LNCAP (cell line): ENCODE data around the gene LRRC63.

ENCODE experiments used
- TF ChIP-seq, protein P1 (sequence below): fragments of 450-650 bp; IDR thresholded peaks from 2 replicates; pipeline ENCODE4 v1.5.1; 2017; ENCODE audit warnings: mild to moderate bottlenecking

LRRC63 gene

DNA sequence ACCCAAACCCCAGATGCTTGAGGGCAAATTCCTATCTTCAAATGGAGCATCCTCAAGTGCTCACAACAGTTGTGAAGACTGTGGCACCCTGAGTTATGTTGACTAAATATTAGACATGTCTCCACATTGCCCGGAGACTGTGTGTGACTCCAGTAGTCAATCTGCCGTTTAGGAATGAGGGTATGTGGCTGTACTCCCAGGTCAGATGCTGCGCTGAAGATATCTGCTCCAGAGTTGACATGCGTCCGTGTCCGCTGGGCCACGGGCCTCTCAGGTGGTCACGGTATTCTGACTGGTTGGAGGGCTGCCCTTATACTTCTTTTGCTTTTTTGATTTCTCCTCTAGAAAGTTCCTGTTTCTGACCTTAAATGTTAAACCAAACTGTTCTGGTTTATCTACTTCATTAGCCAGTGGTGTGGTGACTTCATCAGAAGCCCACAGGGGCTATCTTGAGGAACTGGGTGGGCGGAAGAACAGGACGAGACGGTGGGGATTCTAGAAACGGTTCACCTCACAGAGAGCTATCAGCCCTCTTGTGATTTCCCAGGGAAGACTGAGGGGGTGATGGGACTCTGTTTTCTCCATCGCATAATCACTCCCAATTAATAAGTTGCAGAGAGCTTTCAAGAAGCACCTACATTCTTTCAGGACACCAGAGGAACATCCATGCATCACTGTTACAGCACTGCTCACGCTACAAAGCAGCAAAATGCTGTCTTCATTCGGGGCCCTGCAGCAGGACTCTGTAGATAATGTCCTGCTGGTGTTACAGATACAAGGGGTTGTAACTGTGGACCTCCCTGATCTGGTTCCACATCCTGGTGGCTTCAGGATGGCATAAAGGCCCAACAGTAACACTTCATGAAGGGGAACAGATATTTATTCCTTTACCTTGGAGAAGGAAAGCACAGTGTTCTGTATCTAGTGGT, 28.4 kb upstream of the LRRC63 start:
- TF ChIP-seq, protein P1, sequence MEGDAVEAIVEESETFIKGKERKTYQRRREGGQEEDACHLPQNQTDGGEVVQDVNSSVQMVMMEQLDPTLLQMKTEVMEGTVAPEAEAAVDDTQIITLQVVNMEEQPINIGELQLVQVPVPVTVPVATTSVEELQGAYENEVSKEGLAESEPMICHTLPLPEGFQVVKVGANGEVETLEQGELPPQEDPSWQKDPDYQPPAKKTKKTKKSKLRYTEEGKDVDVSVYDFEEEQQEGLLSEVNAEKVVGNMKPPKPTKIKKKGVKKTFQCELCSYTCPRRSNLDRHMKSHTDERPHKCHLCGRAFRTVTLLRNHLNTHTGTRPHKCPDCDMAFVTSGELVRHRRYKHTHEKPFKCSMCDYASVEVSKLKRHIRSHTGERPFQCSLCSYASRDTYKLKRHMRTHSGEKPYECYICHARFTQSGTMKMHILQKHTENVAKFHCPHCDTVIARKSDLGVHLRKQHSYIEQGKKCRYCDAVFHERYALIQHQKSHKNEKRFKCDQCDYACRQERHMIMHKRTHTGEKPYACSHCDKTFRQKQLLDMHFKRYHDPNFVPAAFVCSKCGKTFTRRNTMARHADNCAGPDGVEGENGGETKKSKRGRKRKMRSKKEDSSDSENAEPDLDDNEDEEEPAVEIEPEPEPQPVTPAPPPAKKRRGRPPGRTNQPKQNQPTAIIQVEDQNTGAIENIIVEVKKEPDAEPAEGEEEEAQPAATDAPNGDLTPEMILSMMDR = no peak

DNA sequence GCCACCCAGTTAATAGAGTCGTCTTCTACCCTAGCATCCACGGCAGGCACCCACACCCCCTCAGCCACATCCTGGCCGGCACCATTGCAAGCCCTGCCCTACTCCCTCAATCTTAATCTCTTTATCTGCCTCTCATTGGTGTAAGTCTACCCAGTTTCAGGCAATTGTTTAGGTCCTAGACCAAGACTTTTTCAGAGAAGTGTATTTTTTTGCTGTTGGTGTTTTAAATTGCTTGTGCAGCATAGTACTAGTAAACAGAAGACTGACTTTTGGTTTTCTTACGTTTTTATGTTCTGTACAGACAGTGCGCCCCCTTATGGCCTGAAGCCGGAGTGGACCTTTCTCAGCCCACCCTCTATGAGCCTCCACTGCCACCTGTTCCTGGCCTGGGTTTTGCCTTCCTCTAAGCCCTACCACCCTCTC, 27.4 kb upstream of the LRRC63 start:
- TF ChIP-seq, protein P1 = peak; percentile 36; the same call in 1 of the 2 replicates

DNA sequence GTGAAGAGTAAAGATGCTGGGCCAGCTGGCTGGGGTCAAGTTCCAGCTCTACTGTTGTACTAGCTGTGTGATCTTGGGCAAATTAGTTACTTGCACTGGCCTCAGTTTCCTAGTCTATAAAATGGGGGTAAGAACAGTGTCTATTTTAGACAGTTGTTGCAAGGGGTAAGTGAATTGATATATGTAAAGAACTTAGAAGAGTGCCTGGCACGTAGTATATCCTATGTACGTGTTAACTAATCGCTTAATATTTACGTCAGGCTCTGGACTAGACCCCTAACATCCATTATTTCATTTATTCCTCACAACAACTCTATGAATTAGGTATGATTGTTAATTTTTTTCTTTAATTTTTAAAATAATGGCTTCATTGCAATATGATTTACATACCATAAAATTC, 26.1 kb upstream of the LRRC63 start:
- TF ChIP-seq, protein P1 = no peak

DNA sequence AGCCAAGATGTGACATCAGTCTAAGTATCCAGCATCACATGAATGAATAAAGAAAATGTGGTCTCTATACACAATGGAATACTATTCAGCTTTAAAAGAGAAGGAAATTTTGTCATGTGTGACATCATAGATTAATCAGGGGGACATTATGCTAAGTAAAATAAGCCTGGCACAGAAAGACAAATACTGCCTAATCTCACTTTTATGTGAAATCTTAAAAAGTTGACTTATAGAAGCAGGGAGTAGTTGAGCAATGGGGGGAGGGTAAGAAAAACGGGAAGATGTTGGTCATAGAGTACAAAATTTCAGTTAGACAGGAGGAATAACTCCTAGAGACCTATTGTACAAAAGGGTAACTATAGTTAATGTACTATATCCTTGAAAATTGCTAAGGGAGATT, 19.3 kb upstream of the LRRC63 start:
- TF ChIP-seq, protein P1 = no peak

DNA sequence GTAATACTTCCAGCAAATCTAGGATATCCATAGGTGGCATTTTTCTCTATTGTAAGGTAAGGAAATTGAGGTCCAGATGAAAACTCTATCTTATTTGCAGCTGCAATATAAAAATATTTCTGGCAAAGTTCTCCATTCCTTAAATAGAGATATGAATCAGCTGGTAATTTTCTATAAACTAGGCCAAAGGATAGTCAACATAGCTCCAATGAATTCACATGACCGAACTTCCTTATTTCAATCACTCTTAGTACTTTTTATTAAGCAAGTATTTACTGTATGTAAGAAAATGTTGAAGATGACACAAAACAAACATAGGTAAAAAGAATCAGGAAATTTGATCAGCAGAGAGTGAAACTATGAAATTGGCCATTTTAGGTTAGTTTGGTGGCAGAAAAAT, 16.7 kb upstream of the LRRC63 start:
- TF ChIP-seq, protein P1 = no peak

DNA sequence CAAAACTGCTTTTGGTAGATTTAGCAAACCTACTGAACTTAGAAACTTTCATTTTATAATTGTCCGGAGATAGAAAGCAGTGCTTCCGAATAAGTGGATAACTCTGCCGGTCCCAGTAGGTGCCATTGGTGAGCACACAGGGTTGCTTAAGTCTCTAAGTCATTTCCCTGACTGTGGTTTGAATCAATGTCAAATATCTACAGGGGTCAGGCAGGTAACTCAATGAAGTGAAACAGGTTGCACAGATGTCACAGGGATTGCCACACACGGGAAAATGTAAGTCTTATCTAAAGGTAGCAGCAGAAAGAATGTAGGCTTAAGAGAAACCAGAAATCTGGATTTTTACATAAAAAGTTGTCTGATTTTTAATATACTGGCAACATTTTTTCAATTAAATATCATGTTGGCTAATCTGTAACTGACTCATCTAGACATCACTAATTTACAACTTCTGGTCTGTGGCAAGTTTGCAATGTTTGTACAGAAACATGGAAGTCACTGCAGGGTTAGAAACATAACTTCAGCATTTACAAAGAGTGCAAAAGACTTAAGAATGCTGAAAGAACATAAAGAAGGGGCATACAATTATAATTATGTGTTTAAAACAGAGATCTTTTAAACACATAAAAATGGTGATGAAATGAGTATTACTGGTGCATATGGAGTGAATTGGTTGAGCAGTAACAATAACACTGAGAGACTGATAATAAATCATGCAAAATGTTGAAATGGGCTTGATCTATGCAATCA, 14.3 kb upstream of the LRRC63 start:
- TF ChIP-seq, protein P1 = no peak

DNA sequence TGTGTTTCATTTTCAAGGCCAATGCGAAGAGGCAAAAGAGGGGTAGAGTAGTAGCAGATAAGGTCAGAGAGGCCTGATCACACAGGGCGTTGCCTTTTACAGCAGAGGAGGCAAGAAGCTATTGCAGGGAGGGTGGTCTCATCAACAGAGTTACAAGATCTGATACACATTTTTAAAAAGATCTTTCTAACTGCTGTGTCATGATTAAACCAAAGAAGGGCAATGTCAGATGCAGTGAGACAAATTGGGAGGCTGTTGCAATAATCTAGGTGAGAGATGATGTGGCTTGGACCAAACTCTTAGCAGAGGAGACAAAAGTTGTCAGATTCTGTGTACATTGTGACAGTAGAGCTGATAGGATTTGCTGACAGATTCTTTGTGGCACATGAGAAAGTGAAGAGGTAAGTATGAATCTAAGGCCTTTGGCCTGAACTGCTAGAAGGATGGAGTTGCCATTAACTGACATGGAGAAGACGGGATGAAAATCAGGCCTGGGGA, 13.0 kb upstream of the LRRC63 start:
- TF ChIP-seq, protein P1 = no peak
